HepG2 (cell line): Measurements from ENCODE around the gene SLC25A1. TPM values are rescaled to one million over a fixed set of nuclear protein-coding genes. Genes with fewer than 3 reads are reported as not detected.
A peak's percentile ranks its signal among the peaks of the same experiment; 100 is the strongest.

Experiments
- ATAC-seq: fragments of 200-7000 bp; cut with Tn5 transposase; 3 replicates; pipeline ENCODE4 v1.9.1; 2020; ENCODE audit warnings: mild to moderate bottlenecking, moderate library complexity
- BruUV-seq: library from RNA; stranded (reverse); fragments of 400-500 nt; replicated peaks from 2 replicates; lab custom pipeline; 2021; lab: Mats Ljungman, UMichigan
- CTCF ChIA-PET: fragments of 300-600 bp; formaldehyde crosslinking; extraction: SDS; loops from one replicate; lab custom pipeline; 2021; ENCODE audit warnings: low total read pairs, inconsistent platforms, low intra/inter-chr PET ratio; lab: Yijun Ruan, JAX
- POLR2A ChIA-PET: fragments of 350-600 bp; sonication (Branson Sonifier 250); formaldehyde crosslinking; loops from one replicate; lab custom pipeline; 2020; ENCODE audit warnings: antibody characterized with exemption, inconsistent platforms; lab: Yijun Ruan, JAX
- DNase-seq: peaks from one replicate; pipeline ENCODE4 v3.0.0-alpha.2; 2015; ENCODE audit warnings: low spot score
- FAIRE-seq: peaks from 3 replicates; lab custom pipeline; 2011; peaks lifted over from hg19 to GRCh38; lab: Jason Lieb, UNC
- H2AFZ ChIP-seq: one replicate; pipeline ENCODE4 v1.6.1; 2011; ENCODE audit warnings: low read length, inconsistent platforms
- H3K27ac ChIP-seq: fragments of 300-600 bp; 3 replicates; pipeline ENCODE4 v1.8.0; 2011; ENCODE audit warnings: mixed run types, mild to moderate bottlenecking, mixed read lengths, low read length, inconsistent platforms; ENCODE audit not compliant: insufficient read depth; ENCODE audit errors: extremely low read length
- H3K27me3 ChIP-seq, 2 experiments: fragments of 200-600 bp in 1 of 2; 2 replicates in 1 of 2; 3 replicates in 1 of 2; pipeline versions ENCODE4 v1.6.0 to v1.8.0; 2011; ENCODE audit warnings: low read length in 2 of 2, mild to moderate bottlenecking in 2 of 2, moderate library complexity in 2 of 2, inconsistent platforms in 1 of 2; ENCODE audit not compliant: insufficient read depth in 2 of 2, control insufficient read depth in 1 of 2
- H3K36me3 ChIP-seq, 2 experiments: fragments of 200-600 bp in 1 of 2; replicated peaks in 1 of 2; 2 replicates in 1 of 2; 3 replicates in 1 of 2; pipeline versions ENCODE4 v1.5.1 to v1.8.0; 2011; ENCODE audit warnings: low read length in 2 of 2, inconsistent platforms in 1 of 2; ENCODE audit not compliant: insufficient read depth in 2 of 2, control insufficient read depth in 1 of 2
- H3K4me1 ChIP-seq: 2 replicates; pipeline ENCODE4 v1.5.1; 2012; ENCODE audit warnings: low read length, inconsistent platforms; ENCODE audit not compliant: insufficient read depth
- H3K4me2 ChIP-seq: 2 replicates; pipeline ENCODE4 v1.6.0; 2011; ENCODE audit warnings: low read depth, low read length, inconsistent platforms
- H3K4me3 ChIP-seq, 3 experiments: fragments of 200-600 bp in 1 of 3; sonication (generic), shearing (Covaris generic) in 1 of 3; replicated peaks in 1 of 3; 2 replicates each; pipeline ENCODE4 v1.5.1; 2011 to 2016; ENCODE audit warnings: low read length in 3 of 3, inconsistent platforms in 2 of 3, low read depth in 2 of 3, mild to moderate bottlenecking in 2 of 3, control low read depth in 1 of 3, mixed read lengths in 1 of 3; ENCODE audit not compliant: insufficient read depth in 1 of 3
- H3K79me2 ChIP-seq: one replicate; pipeline ENCODE4 v1.6.1; 2011; ENCODE audit warnings: low read length, inconsistent platforms; ENCODE audit not compliant: insufficient read depth
- H3K9ac ChIP-seq: 2 replicates; pipeline ENCODE4 v1.6.0; 2011; ENCODE audit warnings: mild to moderate bottlenecking, low read depth, low read length, inconsistent platforms; ENCODE audit not compliant: insufficient read depth
- H3K9me3 ChIP-seq: 2 replicates; pipeline ENCODE4 v1.5.1; 2012; ENCODE audit warnings: mild to moderate bottlenecking, low read length
- H4K20me1 ChIP-seq: 2 replicates; pipeline ENCODE4 v1.6.0; 2011; ENCODE audit warnings: inconsistent platforms, mild to moderate bottlenecking, low read length, moderate library complexity; ENCODE audit not compliant: insufficient read depth
- CCDC6 ChIP-seq: sonication (generic); formaldehyde crosslinking; IDR thresholded peaks from 2 replicates; pipeline ENCODE4 v1.8.1; 2022; ENCODE audit warnings: mild to moderate bottlenecking, missing genetic modification reagents, moderate library complexity
- HCFC1 ChIP-seq: fragments of 150-350 bp; IDR thresholded peaks from 2 replicates; pipeline ENCODE4 v1.6.1; 2014; ENCODE audit warnings: low read depth, low read length
- HMG20A ChIP-seq: IDR thresholded peaks from 2 replicates; pipeline ENCODE4 v1.6.1; 2016; ENCODE audit warnings: borderline replicate concordance
- NBN ChIP-seq: fragments of 450-650 bp; conservative IDR thresholded peaks from 2 replicates; pipeline ENCODE4 v1.6.1; 2017
- NCOA1 ChIP-seq: sonication (generic); formaldehyde crosslinking; IDR thresholded peaks from 2 replicates; pipeline ENCODE4 v1.9.0; 2021; ENCODE audit warnings: missing genetic modification reagents
- PHF8 ChIP-seq: sonication (generic); formaldehyde crosslinking; IDR thresholded peaks from 2 replicates; pipeline ENCODE4 v1.5.0; 2020; ENCODE audit warnings: missing genetic modification reagents
- ZNF138 ChIP-seq: sonication (generic); formaldehyde crosslinking; IDR thresholded peaks from 2 replicates; pipeline ENCODE4 v1.5.0; 2020; ENCODE audit warnings: mild to moderate bottlenecking, low read depth, missing genetic modification reagents
- ZNF234 ChIP-seq: sonication (generic); formaldehyde crosslinking; conservative IDR thresholded peaks from 2 replicates; pipeline ENCODE4 v1.5.1; 2020; ENCODE audit warnings: mild to moderate bottlenecking, missing genetic modification reagents
- ZNF543 ChIP-seq: sonication (generic); formaldehyde crosslinking; IDR thresholded peaks from 2 replicates; pipeline ENCODE4 v1.4.0; 2020; ENCODE audit warnings: mild to moderate bottlenecking, missing genetic modification reagents
- WGBS: methylation state at CpG from one replicate; pipeline ENCODE4 v1.1.6; 2017; ENCODE audit warnings: low lambda C conversion rate; 5-methylcytosine and 5-hydroxymethylcytosine counted together
- in situ Hi-C: cut with HindIII; loops from 2 replicates; pipeline ENCODE4 v1.10.0; 2017; ENCODE audit warnings: low pct_unique_long_range_greater_than_20kb; ENCODE audit not compliant: extremely low pct_ligation_motif_present
- intact Hi-C: fragments of 100-400 bp; cut with micrococcal nuclease; formaldehyde crosslinking; loops from one replicate; pipeline ENCODE4 v1.10.0; 2022; ENCODE audit not compliant: unreplicated experiment
- polyA plus RNA-seq, 8 experiments: library from polyadenylated mRNA; depleted of rRNA in 3 of 8; stranded (reverse) in 7 of 8; unstranded in 1 of 8; fragments of >200 nt; fragmentation: Illumina TruSeq in 4 of 8; extraction: Trizol in 4 of 8; gene quantifications; 2 replicates each; pipeline versions ENCODE4 v1.2.1 to v1.2.3, GENCODE V29; 2011 to 2016; ENCODE audit warnings: low read depth in 4 of 8, missing spikeins in 1 of 8, mixed read lengths in 1 of 8; ENCODE audit not compliant: insufficient read depth in 1 of 8
- total RNA-seq, 5 experiments: library from RNA; depleted of rRNA; stranded (reverse); fragments of >200 nt; fragmentation: Illumina TruSeq; extraction: Trizol; gene quantifications; 2 replicates each; pipeline ENCODE4 v1.2.3, GENCODE V29; 2016; ENCODE audit warnings: low read depth in 1 of 5
- TF ChIP-seq, protein P1 (sequence below): sonication (generic); formaldehyde crosslinking; IDR thresholded peaks from 2 replicates; pipeline ENCODE4 v1.4.0; 2020; ENCODE audit warnings: missing genetic modification reagents
- TF ChIP-seq, protein P2 (sequence below): sonication (generic); formaldehyde crosslinking; IDR thresholded peaks from 2 replicates; pipeline ENCODE4 v1.5.1; 2020; ENCODE audit warnings: missing genetic modification reagents, mild to moderate bottlenecking, borderline replicate concordance

The SLC25A1 gene
- total and polyA plus RNA-seq, 2 of the 13 experiments (the other 11 are each of a cell fraction or from before 2014, with no cell fraction given): 49.4 to 161 TPM

DNA sequence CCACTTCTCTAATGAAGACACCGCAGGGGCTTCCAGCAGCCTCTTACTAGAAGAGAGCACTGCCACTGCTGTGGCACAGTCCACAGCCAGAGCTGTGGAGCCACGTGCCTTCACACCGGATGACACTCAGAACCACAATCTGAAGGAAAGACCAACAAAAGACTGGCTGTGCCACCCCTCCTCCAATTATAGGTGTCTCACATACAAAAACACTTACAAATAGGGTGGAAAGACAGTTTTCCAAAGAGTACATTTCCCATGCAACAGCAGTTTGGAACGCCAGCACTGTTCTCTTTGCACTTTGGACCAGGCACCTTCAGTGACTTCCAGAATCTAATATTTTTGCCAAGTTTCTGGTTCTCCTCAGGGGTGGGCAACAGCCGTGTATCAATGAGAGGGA, 38.0 kb upstream of the SLC25A1 start:
- Histone ChIP-seq H3K4me2 (no peak overlapping the region), H3K79me2 (no peaks in the 10 kb centered on the region), H3K27ac (peak overlapping the region; percentile 26), H3K36me3 (peaks cover 1 to 19% of the 10 kb centered on the region in 2 experiments; a peak in 3 of 5 replicates), H3K9me3 (no peaks in the 10 kb centered on the region), H2AFZ (no peak overlapping the region), H3K4me3 (no peak overlapping the region), H3K9ac (no peak overlapping the region), H3K27me3 (no peaks in the 10 kb centered on the region), H3K4me1 (peaks cover 18% of the 10 kb centered on the region), H4K20me1 (no peaks in the 10 kb centered on the region)
- 63% methylated on average over 5 of the region's 5 CpGs for WGBS
- ChIA-PET CTCF (no interaction called here), POLR2A (no interaction called here)
- TF ChIP-seq NCOA1 (CRISPR knock-in tag) (no peak), HCFC1 (no peak), HMG20A (CRISPR knock-in tag) (no peak), ZNF138 (CRISPR knock-in tag) (no peak), ZNF234 (no peak), ZNF543 (CRISPR knock-in tag) (no peak), NBN (no peak), CCDC6 (CRISPR knock-in tag) (no peak), PHF8 (no peak)
- TF ChIP-seq, protein P1, sequence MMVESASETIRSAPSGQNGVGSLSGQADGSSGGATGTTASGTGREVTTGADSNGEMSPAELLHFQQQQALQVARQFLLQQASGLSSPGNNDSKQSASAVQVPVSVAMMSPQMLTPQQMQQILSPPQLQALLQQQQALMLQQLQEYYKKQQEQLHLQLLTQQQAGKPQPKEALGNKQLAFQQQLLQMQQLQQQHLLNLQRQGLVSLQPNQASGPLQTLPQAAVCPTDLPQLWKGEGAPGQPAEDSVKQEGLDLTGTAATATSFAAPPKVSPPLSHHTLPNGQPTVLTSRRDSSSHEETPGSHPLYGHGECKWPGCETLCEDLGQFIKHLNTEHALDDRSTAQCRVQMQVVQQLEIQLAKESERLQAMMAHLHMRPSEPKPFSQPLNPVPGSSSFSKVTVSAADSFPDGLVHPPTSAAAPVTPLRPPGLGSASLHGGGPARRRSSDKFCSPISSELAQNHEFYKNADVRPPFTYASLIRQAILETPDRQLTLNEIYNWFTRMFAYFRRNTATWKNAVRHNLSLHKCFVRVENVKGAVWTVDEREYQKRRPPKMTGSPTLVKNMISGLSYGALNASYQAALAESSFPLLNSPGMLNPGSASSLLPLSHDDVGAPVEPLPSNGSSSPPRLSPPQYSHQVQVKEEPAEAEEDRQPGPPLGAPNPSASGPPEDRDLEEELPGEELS (CRISPR knock-in tag): no peak
- TF ChIP-seq, protein P2, sequence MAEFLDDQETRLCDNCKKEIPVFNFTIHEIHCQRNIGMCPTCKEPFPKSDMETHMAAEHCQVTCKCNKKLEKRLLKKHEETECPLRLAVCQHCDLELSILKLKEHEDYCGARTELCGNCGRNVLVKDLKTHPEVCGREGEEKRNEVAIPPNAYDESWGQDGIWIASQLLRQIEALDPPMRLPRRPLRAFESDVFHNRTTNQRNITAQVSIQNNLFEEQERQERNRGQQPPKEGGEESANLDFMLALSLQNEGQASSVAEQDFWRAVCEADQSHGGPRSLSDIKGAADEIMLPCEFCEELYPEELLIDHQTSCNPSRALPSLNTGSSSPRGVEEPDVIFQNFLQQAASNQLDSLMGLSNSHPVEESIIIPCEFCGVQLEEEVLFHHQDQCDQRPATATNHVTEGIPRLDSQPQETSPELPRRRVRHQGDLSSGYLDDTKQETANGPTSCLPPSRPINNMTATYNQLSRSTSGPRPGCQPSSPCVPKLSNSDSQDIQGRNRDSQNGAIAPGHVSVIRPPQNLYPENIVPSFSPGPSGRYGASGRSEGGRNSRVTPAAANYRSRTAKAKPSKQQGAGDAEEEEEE: no peak
- no peak for FAIRE-seq
- intact Hi-C loops (loop anchor here (1.0 kb wide), 1 partner anchor 24 kb away; no protein-coding TSS in a partner anchor), in situ Hi-C loops (no loop called here)
- BruUV-seq: no TSS peak
- ATAC-seq: no peak; the same call in 2 of the 3 replicates
- DNase-seq: peak; percentile 12
